GM06990 (cell line): ENCODE results near the gene B4GALT5.

Source experiments
- DNase-seq: peaks from one replicate; pipeline ENCODE4 v3.0.0-alpha.2; 2011; ENCODE audit not compliant: insufficient read length; ENCODE audit errors: extremely low read depth
- H3K27me3 ChIP-seq: replicated peaks from 2 replicates; pipeline ENCODE4 v1.6.0; 2011; ENCODE audit warnings: low read length; ENCODE audit not compliant: control insufficient read depth, insufficient read depth
- H3K36me3 ChIP-seq: 2 replicates; pipeline ENCODE4 v1.5.1; 2011; ENCODE audit warnings: low read length; ENCODE audit not compliant: control insufficient read depth, insufficient read depth
- H3K4me3 ChIP-seq: replicated peaks from 2 replicates; pipeline ENCODE4 v1.5.1; 2011; ENCODE audit warnings: low read depth, mild to moderate bottlenecking, control low read depth, low read length
- CTCF ChIP-seq: IDR thresholded peaks from 2 replicates; pipeline ENCODE4 v1.5.1; 2011; ENCODE audit warnings: low read length, control low read depth, mild to moderate bottlenecking, inconsistent platforms; ENCODE audit not compliant: insufficient read depth, poor library complexity, severe bottlenecking

The B4GALT5 gene

GRCh38 chr20:49665796-49666195 is 47.9 kb downstream of the B4GALT5 start:
- Histone ChIP-seq H3K36me3 (no peaks in the 10 kb centered on the region), H3K27me3 (no peaks in the 10 kb centered on the region), H3K4me3 (no peak overlapping the region)
- no peak for DNase-seq
- TF ChIP-seq CTCF = no peak

GRCh38 chr20:49664612-49665313 is 48.9 kb downstream of the B4GALT5 start:
- Histone ChIP-seq H3K27me3 (no peaks in the 10 kb centered on the region), H3K36me3 (no peaks in the 10 kb centered on the region), H3K4me3 (no peak overlapping the region)
- TF ChIP-seq CTCF = no peak
- DNase-seq = no peak

GRCh38 chr20:49663112-49663511 is 50.6 kb downstream of the B4GALT5 start:
- no peak for DNase-seq
- Histone ChIP-seq H3K4me3 (no peak overlapping the region), H3K27me3 (no peaks in the 10 kb centered on the region), H3K36me3 (no peaks in the 10 kb centered on the region)
- no peak for TF ChIP-seq CTCF

- no peak for TF ChIP-seq CTCF
- H3K4me3 ChIP-seq = no peak overlapping the region
- H3K36me3 ChIP-seq = no peaks in the 10 kb centered on the region
- no peaks in the 10 kb centered on the region for H3K27me3 ChIP-seq
- no peak for DNase-seq
Observed at GRCh38 chr20:49661560-49662329, 51.9 kb downstream of the B4GALT5 start.

GRCh38 chr20:49660912-49661311 is 52.8 kb downstream of the B4GALT5 start:
- TF ChIP-seq CTCF = no peak
- H3K36me3 ChIP-seq = no peaks in the 10 kb centered on the region
- DNase-seq = no peak
- H3K27me3 ChIP-seq = no peaks in the 10 kb centered on the region
- H3K4me3 ChIP-seq = no peak overlapping the region
